HCT116 (cell line): ENCODE data around the gene NDOR1. TPM values are rescaled to one million over a fixed set of nuclear protein-coding genes. Genes with fewer than 3 reads are reported as not detected.

Experiments used
- ATAC-seq: fragments of 200-7000 bp; cut with Tn5 transposase; 2 replicates; pipeline ENCODE4 v1.9.1; 2020; ENCODE audit warnings: mild to moderate bottlenecking, moderate library complexity
- BruUV-seq: library from RNA; stranded (reverse); fragments of 400-500 nt; replicated peaks from 2 replicates; lab custom pipeline; 2021; lab: Mats Ljungman, UMichigan
- CTCF ChIA-PET: fragments of 300-600 bp; sonication (Branson Sonifier 250); formaldehyde crosslinking; loops from one replicate; lab custom pipeline; 2021; ENCODE audit warnings: antibody characterized with exemption; lab: Charles Lee
- POLR2A ChIA-PET: fragments of 300-600, 350-600 bp; sonication (Branson Sonifier 250); formaldehyde crosslinking; loops from one replicate; lab custom pipeline; 2021; ENCODE audit warnings: antibody characterized with exemption; lab: Charles Lee
- RAD21 ChIA-PET, 2 experiments: fragments of 300-600 bp; sonication (Branson Sonifier 250); formaldehyde crosslinking; loops; one replicate each; lab custom pipeline; 2023; ENCODE audit warnings: low total read pairs in 2 of 2; ENCODE audit not compliant: uncharacterized antibody in 2 of 2, unreplicated experiment in 2 of 2, low non-redundant PET in 1 of 2; lab: Charles Lee
- DNase-seq: peaks from one replicate; pipeline ENCODE4 v3.0.0-alpha.2; 2010; ENCODE audit warnings: low read depth, low spot score
- H2AFZ ChIP-seq: fragments of 200-600 bp; shearing (Covaris generic), sonication (generic); 2 replicates; pipeline ENCODE4 v1.6.1; 2017; ENCODE audit warnings: low read depth, mixed run types, mixed read lengths, antibody characterized with exemption, low read length; ENCODE audit not compliant: poor library complexity, severe bottlenecking
- H3K27ac ChIP-seq: 2 replicates; pipeline ENCODE4 v1.5.1; 2012; ENCODE audit warnings: low read depth, low read length
- H3K27me3 ChIP-seq: fragments of 200-600 bp; sonication (generic); 2 replicates; pipeline ENCODE4 v1.6.1; 2016; ENCODE audit warnings: mixed run types, low read length, mixed read lengths; ENCODE audit not compliant: insufficient read depth
- H3K36me3 ChIP-seq, 2 experiments: fragments of 200-500 bp in 1 of 2; fragments of 200-600 bp in 1 of 2; sonication (Bioruptor generic) in 1 of 2; sonication (generic) in 1 of 2; 2 replicates each; pipeline versions ENCODE4 v1.5.1 to v1.6.1; 2014 to 2016; ENCODE audit warnings: low read length in 2 of 2, inconsistent platforms in 1 of 2, mixed read lengths in 1 of 2, mixed run types in 1 of 2; ENCODE audit not compliant: insufficient read depth in 2 of 2, control insufficient read depth in 1 of 2
- H3K4me1 ChIP-seq, 2 experiments: fragments of 200-600 bp in 1 of 2; sonication (generic) in 1 of 2; 2 replicates each; pipeline versions ENCODE4 v1.5.1 to v1.6.1; 2012 to 2017; ENCODE audit warnings: low read length in 2 of 2, inconsistent platforms in 1 of 2, mild to moderate bottlenecking in 1 of 2, mixed read lengths in 1 of 2, mixed run types in 1 of 2, moderate library complexity in 1 of 2; ENCODE audit not compliant: insufficient read depth in 2 of 2, control insufficient read depth in 1 of 2
- H3K4me2 ChIP-seq: fragments of 200-600 bp; sonication (generic); 2 replicates; pipeline ENCODE4 v1.6.1; 2017; ENCODE audit warnings: mixed run types, low read length, mixed read lengths
- H3K4me3 ChIP-seq, 2 experiments: fragments of 200-600 bp in 1 of 2; sonication (generic) in 1 of 2; replicated peaks in 1 of 2; 2 replicates each; pipeline ENCODE4 v1.5.1; 2011 to 2016; ENCODE audit warnings: low read length in 2 of 2, control low read depth in 1 of 2, low read depth in 1 of 2, mild to moderate bottlenecking in 1 of 2, mixed read lengths in 1 of 2, mixed run types in 1 of 2
- H3K79me2 ChIP-seq: fragments of 200-600 bp; sonication (generic); 2 replicates; pipeline ENCODE4 v1.6.1; 2017; ENCODE audit warnings: mild to moderate bottlenecking, mixed run types, low read length, moderate library complexity, mixed read lengths; ENCODE audit not compliant: insufficient read depth
- H3K9ac ChIP-seq: fragments of 200-600 bp; sonication (generic); 2 replicates; pipeline ENCODE4 v1.6.1; 2016; ENCODE audit warnings: low read length, mixed read lengths
- H3K9me2 ChIP-seq: fragments of 200-600 bp; sonication (generic), shearing (Covaris generic); 2 replicates; pipeline ENCODE4 v1.6.1; 2017; ENCODE audit warnings: mixed run types, mild to moderate bottlenecking, moderate library complexity; ENCODE audit not compliant: insufficient read depth
- H3K9me3 ChIP-seq, 2 experiments: fragments of 200-500 bp in 1 of 2; fragments of 200-600 bp in 1 of 2; sonication (Bioruptor generic) in 1 of 2; sonication (generic) in 1 of 2; 2 replicates each; pipeline ENCODE4 v1.6.1; 2014 to 2017; ENCODE audit warnings: low read length in 2 of 2, mixed read lengths in 2 of 2, inconsistent platforms in 1 of 2, low read depth in 1 of 2, mild to moderate bottlenecking in 1 of 2, mixed run types in 1 of 2, moderate library complexity in 1 of 2; ENCODE audit not compliant: control insufficient read depth in 1 of 2, insufficient read depth in 1 of 2
- H4K20me1 ChIP-seq: fragments of 200-600 bp; sonication (generic), shearing (Covaris generic); 2 replicates; pipeline ENCODE4 v1.6.1; 2017; ENCODE audit warnings: mixed run types, mild to moderate bottlenecking, moderate library complexity; ENCODE audit not compliant: insufficient read depth
- CBX3 ChIP-seq: IDR thresholded peaks from 2 replicates; pipeline ENCODE4 v1.6.1; 2012; ENCODE audit warnings: low read depth
- CEBPB ChIP-seq: IDR thresholded peaks from 2 replicates; pipeline ENCODE4 v1.6.1; 2012; ENCODE audit warnings: low read depth
- EZH2 ChIP-seq: fragments of 200-600 bp; sonication (generic); IDR thresholded peaks from 2 replicates; pipeline ENCODE4 v1.6.1; 2017; ENCODE audit warnings: antibody characterized with exemption, mixed run types
- EZH2phosphoT487 ChIP-seq: fragments of 200-600 bp; IDR thresholded peaks from 2 replicates; pipeline ENCODE4 v1.6.1; 2018; ENCODE audit warnings: antibody characterized with exemption, borderline replicate concordance
- FOSL1 ChIP-seq: IDR thresholded peaks from 2 replicates; pipeline ENCODE4 v1.6.1; 2012; ENCODE audit warnings: low read depth
- JUND ChIP-seq: IDR thresholded peaks from 2 replicates; pipeline ENCODE4 v1.6.1; 2012
- POLR2A ChIP-seq: IDR thresholded peaks from 2 replicates; pipeline ENCODE4 v1.7.0; 2011; ENCODE audit warnings: borderline replicate concordance; ENCODE audit not compliant: insufficient read depth, insufficient read length; ENCODE audit errors: extremely low read depth
- POLR2AphosphoS5 ChIP-seq: IDR thresholded peaks from 2 replicates; pipeline ENCODE4 v1.6.1; 2011; ENCODE audit warnings: mild to moderate bottlenecking, low read depth, low read length, moderate library complexity
- SIN3A ChIP-seq: IDR thresholded peaks from 2 replicates; pipeline ENCODE4 v1.6.1; 2012; ENCODE audit warnings: low read depth
- SP1 ChIP-seq: IDR thresholded peaks from 2 replicates; pipeline ENCODE4 v1.6.1; 2012; ENCODE audit warnings: low read depth
- SRF ChIP-seq: IDR thresholded peaks from 2 replicates; pipeline ENCODE4 v1.6.1; 2012; ENCODE audit warnings: low read depth
- TCF7L2 ChIP-seq: IDR thresholded peaks from 2 replicates; pipeline ENCODE4 v1.7.0; 2011; ENCODE audit warnings: borderline replicate concordance, inconsistent platforms; ENCODE audit not compliant: insufficient read depth, insufficient read length; ENCODE audit errors: extremely low read depth
- YY1 ChIP-seq: IDR thresholded peaks from 2 replicates; pipeline ENCODE4 v1.6.1; 2011; ENCODE audit warnings: low read length, low read depth, moderate library complexity, mild to moderate bottlenecking; ENCODE audit not compliant: insufficient replicate concordance; ENCODE audit errors: extremely low read depth
- ZBTB33 ChIP-seq: IDR thresholded peaks from 2 replicates; pipeline ENCODE4 v1.6.1; 2011; ENCODE audit warnings: mild to moderate bottlenecking, low read length, moderate library complexity; ENCODE audit not compliant: insufficient replicate concordance; ENCODE audit errors: extremely low read depth
- ZFX ChIP-seq: fragments of 450-650 bp; IDR thresholded peaks from 2 replicates; pipeline ENCODE4 v1.6.1; 2017
- intact Hi-C: fragments of 100-400 bp; cut with micrococcal nuclease; formaldehyde crosslinking; loops from 2 replicates; pipeline ENCODE4 v1.10.0; 2022
- total RNA-seq: library from RNA; stranded (reverse); gene quantifications from one replicate; pipeline ENCODE4 v1.2.1, GENCODE V29; 2021; ENCODE audit not compliant: unreplicated experiment
- TF ChIP-seq, protein P1 (sequence below), 3 experiments: fragments of 200-600 bp in 1 of 3; sonication (generic) in 1 of 3; IDR thresholded peaks in 2 of 3; conservative IDR thresholded peaks in 1 of 3; 2 replicates each; pipeline ENCODE4 v1.5.1; 2012 to 2017; ENCODE audit warnings: low read depth in 2 of 3, low read length in 2 of 3, antibody characterized with exemption in 1 of 3, borderline replicate concordance in 1 of 3, control low read depth in 1 of 3, mild to moderate bottlenecking in 1 of 3, mixed read lengths in 1 of 3, mixed run types in 1 of 3, moderate library complexity in 1 of 3; ENCODE audit not compliant: insufficient read depth in 1 of 3

The NDOR1 gene
- total RNA-seq, 1 experiment from 2014 or later = 28.4 TPM

DNA sequence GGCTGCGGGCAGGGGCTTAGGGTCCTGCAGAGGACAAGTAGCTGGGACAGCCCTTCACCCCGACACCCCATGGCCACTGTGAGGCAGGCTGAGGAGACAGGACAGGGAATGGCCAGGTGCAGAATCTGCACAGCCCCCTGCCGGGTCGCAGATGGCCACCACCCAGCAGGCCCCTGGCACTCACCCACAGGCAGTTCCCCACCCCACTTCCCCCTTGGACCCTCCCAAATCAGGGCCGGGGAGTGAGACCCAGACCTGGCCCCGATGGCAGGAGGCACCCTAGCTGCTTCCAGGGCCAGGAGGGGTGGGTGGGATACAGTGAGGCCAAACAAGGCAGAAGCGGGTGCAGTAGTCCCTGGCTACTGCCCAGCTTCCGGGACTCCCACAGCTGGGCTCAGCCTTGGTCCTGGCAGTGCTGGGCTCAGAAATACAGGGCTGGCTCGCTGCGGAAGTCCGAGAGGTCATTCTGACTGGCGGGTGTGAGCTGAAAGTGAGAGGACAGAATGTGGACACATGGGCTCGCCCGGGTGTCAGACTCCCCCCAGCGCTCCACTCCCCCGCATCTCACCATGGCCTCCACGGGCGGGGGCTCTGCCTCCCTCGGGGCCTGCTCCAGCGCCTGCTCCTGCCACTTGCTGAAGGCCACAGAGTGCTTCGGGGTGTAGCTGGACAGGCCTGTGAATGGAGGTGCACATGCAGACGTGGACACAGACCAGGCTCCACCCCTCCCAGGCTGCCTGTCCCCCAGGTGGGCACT is 13.6 kb upstream of the NDOR1 start:
- BruUV-seq = no TSS peak
- ChIA-PET RAD21 (no interaction called here), POLR2A (no interaction called here), CTCF (no interaction called here)
- Histone ChIP-seq H3K27me3 (no peaks in the 10 kb centered on the region), H3K4me3 (no peak overlapping the region), H3K4me1 (peaks cover 31 to 48% of the 10 kb centered on the region in 2 experiments), H3K27ac (no peak overlapping the region), H3K9me3 (no peaks in the 10 kb centered on the region), H3K79me2 (peaks cover 44% of the 10 kb centered on the region), H3K9me2 (no peaks in the 10 kb centered on the region), H3K4me2 (no peak overlapping the region), H3K9ac (no peak overlapping the region), H4K20me1 (no peaks in the 10 kb centered on the region), H3K36me3 (peaks cover 0 to 12% of the 10 kb centered on the region in 2 experiments; a peak in 1 of 4 replicates), H2AFZ (no peak overlapping the region)
- TF ChIP-seq EZH2phosphoT487 (no peak), POLR2AphosphoS5 (no peak)
- DNase-seq (no peak), ATAC-seq (no peak)
- intact Hi-C loops = no loop called here

DNA sequence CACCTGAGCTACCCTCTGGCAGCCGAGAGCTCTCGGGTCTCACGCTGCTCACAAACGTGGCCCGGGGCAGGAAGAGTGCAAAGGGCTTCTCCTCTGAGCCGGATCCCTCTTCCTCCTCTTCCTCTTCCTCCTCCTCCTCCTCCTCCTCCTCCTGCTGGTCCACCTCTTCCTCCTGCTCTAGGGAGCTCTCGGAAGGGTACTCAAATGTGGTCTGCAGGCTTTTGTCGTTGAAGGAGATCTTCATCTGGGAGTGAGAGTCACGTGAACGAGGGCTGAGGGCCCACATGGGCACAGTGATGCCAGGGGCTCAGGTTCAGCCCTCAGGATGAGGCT is 13.1 kb upstream of the NDOR1 start:
- DNase-seq = no peak
- Histone ChIP-seq H3K4me1 (peaks cover 26 to 42% of the 10 kb centered on the region in 2 experiments), H4K20me1 (no peaks in the 10 kb centered on the region), H3K4me3 (no peak overlapping the region), H3K9me3 (no peaks in the 10 kb centered on the region), H3K9ac (no peak overlapping the region), H3K27ac (no peak overlapping the region), H3K9me2 (no peaks in the 10 kb centered on the region), H3K27me3 (no peaks in the 10 kb centered on the region), H3K79me2 (peaks cover 39% of the 10 kb centered on the region), H2AFZ (no peak overlapping the region), H3K4me2 (no peak overlapping the region), H3K36me3 (peaks cover 0 to 7% of the 10 kb centered on the region in 2 experiments; a peak in 1 of 4 replicates)
- RAD21 ChIA-PET = no interaction called here
- no peak for ATAC-seq
- CTCF ChIA-PET = no interaction called here
- BruUV-seq = no TSS peak
- POLR2A ChIA-PET = no interaction called here
- intact Hi-C loops = no loop called here
- TF ChIP-seq TCF7L2 (no peak), FOSL1 (no peak), SP1 (no peak), SIN3A (no peak), YY1 (no peak), ZBTB33 (no peak), CBX3 (no peak), CEBPB (no peak), POLR2A (no peak), EZH2 (no peak), JUND (no peak), SRF (no peak), ZFX (no peak)
- TF ChIP-seq, protein P1, sequence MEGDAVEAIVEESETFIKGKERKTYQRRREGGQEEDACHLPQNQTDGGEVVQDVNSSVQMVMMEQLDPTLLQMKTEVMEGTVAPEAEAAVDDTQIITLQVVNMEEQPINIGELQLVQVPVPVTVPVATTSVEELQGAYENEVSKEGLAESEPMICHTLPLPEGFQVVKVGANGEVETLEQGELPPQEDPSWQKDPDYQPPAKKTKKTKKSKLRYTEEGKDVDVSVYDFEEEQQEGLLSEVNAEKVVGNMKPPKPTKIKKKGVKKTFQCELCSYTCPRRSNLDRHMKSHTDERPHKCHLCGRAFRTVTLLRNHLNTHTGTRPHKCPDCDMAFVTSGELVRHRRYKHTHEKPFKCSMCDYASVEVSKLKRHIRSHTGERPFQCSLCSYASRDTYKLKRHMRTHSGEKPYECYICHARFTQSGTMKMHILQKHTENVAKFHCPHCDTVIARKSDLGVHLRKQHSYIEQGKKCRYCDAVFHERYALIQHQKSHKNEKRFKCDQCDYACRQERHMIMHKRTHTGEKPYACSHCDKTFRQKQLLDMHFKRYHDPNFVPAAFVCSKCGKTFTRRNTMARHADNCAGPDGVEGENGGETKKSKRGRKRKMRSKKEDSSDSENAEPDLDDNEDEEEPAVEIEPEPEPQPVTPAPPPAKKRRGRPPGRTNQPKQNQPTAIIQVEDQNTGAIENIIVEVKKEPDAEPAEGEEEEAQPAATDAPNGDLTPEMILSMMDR (IDR thresholded peaks at IDR 0.05 in 2 of 3, conservative IDR thresholded peaks at IDR 0.05 in 1 of 3; ENCODE audit: borderline replicate concordance in 1 of 3, insufficient read depth in 1 of 3, low read depth in 2 of 3, low read length in 2 of 3) = no peak
